GM18505 (cell line): ENCODE measurements around the gene NALCN.
"Not testable (repeated sequence)": the region's sequence is repeated elsewhere in the genome, so short reads cannot be mapped to it uniquely, and the experiment has no call there.

Experiments
- ATAC-seq: cut with Tn5 transposase; IDR thresholded peaks from one replicate; pipeline ENCODE4 v1.9.1; 2021; ENCODE audit not compliant: unreplicated experiment
- POLR2A ChIP-seq: IDR thresholded peaks from 4 replicates; pipeline ENCODE4 v1.6.1; 2011; ENCODE audit warnings: borderline replicate concordance; ENCODE audit not compliant: insufficient read depth, insufficient read length; ENCODE audit errors: extremely low read depth

NALCN gene

DNA sequence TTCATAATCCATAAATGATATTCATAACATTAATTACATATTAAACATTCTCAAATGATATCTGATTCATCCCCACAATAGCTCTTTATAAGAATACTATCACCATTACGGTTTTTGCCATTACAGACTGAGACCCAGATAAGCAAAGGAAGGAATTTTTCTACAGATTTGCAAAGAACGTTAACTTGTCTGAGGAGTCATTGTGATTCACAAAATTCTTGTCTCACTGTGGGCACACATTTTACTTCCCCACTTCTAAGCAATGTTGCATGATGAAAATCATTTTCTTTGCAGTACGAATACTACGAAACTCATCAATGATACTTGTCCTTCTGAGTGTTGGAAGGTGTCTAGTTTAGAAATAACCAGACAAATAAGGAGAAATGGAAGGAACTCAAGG is 70.1 kb downstream of the NALCN start:
- no peak for ATAC-seq
- no peak for TF ChIP-seq POLR2A

- no peak for TF ChIP-seq POLR2A
These were observed 73.0 kb downstream of the NALCN start for GRCh38 chr13:101343128-101343787.

GRCh38 chr13:101341464-101341863 is 74.8 kb downstream of the NALCN start:
- TF ChIP-seq POLR2A, result no peak
- ATAC-seq, result no peak

More at GRCh38 chr13:101343128-101343787, 73.0 kb downstream of the NALCN start:
- no peak for ATAC-seq

- no peak for TF ChIP-seq POLR2A
- ATAC-seq, result no peak
These were observed 77.1 kb downstream of the NALCN start for GRCh38 chr13:101339202-101339601.

DNA sequence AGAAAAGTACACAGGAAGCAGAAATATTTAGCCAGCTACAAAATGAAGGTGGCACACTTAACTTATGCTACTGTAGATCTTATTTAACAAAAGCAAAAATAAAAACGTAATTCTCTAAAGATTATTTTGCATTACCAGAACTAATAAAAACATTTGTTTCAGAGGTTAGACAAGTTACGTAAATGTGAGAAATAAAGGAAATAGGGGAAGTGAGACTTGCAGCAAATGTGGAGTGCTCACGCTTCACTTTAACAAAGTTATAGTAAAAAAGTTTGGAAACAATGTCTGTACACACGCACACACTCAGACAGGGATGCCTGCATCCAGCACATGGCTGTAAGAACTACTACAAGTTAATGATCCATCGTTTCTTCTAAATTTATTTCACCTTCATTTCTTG is 83.7 kb downstream of the NALCN start:
- TF ChIP-seq POLR2A, result no peak

GRCh38 chr13:101331731-101332130 is 84.6 kb downstream of the NALCN start:
- TF ChIP-seq POLR2A, result no peak
- ATAC-seq, result no peak

More for the DNA sequence above, 83.7 kb downstream of the NALCN start:
- no peak for ATAC-seq

GRCh38 chr13:101327871-101328270 is 88.4 kb downstream of the NALCN start:
- TF ChIP-seq POLR2A, result no peak
- ATAC-seq, result no peak

DNA sequence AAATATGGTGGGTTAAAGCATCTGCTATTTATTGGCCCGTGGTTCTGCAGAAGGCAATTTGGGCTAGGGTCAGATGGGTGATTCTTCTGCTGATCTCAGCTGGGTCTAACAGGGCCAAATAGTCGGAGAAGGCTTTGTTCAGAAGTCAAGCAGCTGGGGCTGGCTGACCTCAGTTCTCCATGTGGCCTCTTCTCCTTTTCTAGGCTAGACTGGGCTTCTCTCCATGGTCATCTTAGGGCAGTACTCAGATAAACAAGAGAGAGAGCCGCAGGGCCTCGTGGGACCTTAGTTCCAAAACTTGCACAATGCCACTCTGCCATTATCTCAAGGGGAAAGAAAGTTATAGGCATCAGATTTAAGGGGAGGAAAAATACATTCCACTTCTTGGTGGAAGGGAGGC is 89.6 kb downstream of the NALCN start:
- ATAC-seq, result no peak
- no peak for TF ChIP-seq POLR2A

GRCh38 chr13:101325423-101325822 is 90.9 kb downstream of the NALCN start:
- no peak for TF ChIP-seq POLR2A
- ATAC-seq, result no peak

DNA sequence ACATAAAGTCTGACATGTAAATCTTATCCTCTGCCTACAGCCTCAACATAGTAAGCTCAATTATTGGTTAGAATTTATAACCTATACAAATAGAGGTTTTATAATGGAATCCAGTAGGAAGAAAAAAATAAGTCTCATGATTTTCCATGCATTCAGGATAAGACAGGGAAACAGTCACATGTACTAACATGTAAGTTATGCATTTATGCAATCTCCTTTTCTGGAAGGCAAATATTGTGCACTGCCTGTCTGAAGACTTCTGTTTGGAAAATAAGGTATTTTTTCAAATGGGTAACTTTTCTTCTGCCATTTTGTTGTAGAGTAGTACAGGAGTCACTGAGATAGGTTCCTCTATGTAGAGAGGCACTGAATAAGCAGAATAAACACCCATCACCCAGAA is 92.7 kb downstream of the NALCN start:
- ATAC-seq, result no peak
- no peak for TF ChIP-seq POLR2A

DNA sequence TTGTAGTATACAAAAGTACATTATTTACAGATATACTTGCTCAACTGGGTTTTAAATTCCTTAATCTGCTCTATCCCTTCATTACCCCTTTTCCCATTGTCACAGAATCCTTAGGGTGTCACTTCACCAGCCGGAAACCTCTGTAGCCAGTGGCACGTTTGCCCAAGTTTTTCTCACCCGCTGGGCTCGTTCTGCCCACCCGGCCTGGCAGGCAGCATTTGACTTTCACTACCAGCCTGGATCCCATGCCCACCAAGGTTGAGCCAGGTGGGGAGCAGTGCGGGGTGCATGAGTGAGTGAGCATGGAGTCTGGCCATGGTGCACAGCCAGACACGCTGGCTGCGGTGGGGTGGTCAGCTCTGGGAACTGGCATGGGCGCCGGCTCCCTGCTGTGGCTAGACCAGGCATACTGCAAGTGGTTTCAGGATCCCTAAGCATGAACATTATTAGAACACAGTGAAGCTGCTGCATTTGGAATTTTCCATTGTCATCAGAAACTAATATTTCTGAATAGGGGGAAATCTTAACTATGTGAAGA is 98.3 kb downstream of the NALCN start:
- no peak for ATAC-seq
- TF ChIP-seq POLR2A, result no peak

DNA sequence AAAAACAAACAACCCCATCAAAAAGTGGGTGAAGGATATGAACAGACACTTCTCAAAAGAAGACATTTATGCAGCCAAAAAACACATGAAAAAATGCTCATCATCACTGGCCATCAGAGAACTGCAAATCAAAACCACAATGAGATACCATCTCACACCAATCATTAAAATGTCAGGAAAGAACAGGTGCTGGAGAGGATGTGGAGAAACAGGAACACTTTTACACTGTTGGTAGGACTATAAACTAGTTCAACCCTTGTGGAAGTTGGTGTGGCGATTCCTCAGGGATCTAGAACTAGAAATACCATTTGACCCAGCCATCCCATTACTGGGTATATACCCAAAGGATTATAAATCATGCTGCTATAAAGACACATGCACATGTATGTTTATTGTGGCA is 102.8 kb downstream of the NALCN start:
- not testable (repeated sequence) for ATAC-seq

DNA sequence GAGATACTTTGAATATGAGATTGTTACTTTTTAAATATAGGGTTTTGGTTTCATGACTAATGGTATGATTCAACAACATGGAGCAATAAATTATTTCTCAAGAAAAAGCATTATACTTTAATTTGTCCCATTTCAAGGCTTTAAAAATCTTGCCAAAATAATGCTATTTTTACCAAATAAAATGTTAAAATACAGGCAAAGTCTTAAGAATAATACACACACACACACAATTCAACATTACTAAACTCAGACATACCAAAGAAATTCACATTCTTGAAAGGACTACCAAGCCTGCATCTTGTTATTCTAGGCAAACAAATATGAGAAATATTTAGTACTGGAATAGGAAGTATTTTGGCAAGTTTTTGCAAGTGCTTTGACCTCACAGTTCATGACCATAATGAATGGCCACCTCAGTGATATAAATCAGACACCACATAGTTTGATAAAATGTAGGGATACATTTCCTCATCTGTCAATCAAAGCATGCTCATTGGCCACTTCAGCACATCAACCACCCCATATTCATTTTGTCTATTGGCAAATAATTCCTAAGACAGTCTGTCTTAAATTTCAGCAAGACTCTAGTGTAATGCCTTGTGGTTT is 107.2 kb downstream of the NALCN start:
- no peak for ATAC-seq
- TF ChIP-seq POLR2A, result no peak

- TF ChIP-seq POLR2A, result no peak
- no peak for ATAC-seq
These were observed 107.9 kb downstream of the NALCN start for GRCh38 chr13:101308247-101309013.
